RCC 7860 (cell line): ENCODE measurements around the gene ENPP1.
"Not testable (repeated sequence)": the region's sequence is repeated elsewhere in the genome, so short reads cannot be mapped to it uniquely, and the experiment has no call there.

Source experiments
- DNase-seq: peaks from one replicate; pipeline ENCODE4 v3.0.0-alpha.2; 2015; ENCODE audit warnings: low spot score
- FAIRE-seq: peaks from 2 replicates; lab custom pipeline; 2012; peaks lifted over from hg19 to GRCh38; lab: Jason Lieb, UNC

Gene ENPP1

DNA sequence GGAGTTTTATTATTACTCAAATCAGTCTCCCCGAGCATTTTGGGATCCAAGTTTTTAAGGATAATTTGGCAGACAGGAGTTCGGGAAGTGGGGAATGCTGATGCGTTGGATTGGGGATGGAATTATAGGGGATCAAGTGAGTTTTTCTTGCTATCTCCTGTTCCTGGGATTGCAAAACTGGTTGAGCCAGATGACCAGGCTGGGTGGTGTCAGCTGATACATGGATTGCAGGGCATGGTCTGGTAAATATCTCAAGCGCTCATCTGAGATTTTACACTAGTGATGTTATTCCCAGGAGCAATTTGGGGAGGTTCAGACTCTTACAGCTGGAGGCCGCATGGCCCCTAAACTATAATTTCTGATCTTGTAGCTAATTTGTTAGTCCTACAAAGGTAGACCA, 54.7 kb downstream of the ENPP1 start:
- FAIRE-seq = no peak
- no peak for DNase-seq

DNA sequence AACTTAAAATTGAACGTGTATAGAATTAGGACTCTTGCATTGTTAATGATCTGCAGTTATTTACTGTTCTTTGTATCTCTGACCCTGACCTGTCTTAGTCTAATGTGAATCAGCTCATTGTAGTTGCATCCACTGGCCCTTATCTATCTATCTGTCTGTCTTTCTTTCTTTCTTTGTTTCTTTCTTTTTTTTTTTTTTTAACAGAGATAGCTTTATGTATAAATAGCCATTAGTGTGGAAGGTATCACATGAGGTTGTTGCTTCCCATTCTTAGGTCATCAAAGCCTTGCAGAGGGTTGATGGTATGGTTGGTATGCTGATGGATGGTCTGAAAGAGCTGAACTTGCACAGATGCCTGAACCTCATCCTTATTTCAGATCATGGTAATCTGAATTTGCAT, 59.9 kb downstream of the ENPP1 start:
- no peak for DNase-seq
- FAIRE-seq = no peak

DNA sequence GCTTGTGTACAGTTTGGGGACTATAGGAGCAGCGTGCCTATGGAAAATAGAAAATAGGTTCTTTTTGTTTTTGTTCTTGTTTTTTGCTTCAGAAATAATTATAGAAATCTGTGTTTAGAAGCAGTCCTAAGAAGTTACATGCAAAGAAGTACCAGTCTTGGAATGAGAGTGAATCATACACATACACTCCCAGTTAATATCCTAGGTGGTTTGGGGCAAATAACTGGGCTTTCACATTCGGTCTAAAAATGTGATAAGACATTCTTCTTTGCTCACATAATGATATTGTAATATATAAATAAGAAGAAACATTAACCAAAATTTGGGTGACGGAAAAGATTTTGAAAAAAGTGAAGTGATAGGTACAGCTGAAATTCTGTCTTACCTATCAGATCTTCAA, 61.0 kb downstream of the ENPP1 start:
- FAIRE-seq = peak; percentile 70
- peak; percentile 30 for DNase-seq

DNA sequence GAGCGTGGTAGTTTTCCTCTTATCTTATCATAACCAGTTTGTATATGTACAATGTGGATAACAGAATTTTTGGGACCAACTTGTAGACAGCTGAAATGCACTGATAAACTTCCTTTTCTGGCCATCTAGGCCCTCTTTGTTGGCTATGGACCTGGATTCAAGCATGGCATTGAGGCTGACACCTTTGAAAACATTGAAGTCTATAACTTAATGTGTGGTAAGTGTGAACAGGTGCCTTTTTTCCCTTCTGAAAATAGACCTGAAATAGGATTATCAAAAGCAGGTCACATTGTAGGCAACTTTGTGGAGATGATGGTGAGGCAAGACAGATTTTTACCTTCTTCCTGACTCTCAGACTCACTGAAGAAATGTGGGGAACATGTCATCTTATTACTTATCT, 67.8 kb downstream of the ENPP1 start:
- DNase-seq (no peak), FAIRE-seq (no peak)

DNA sequence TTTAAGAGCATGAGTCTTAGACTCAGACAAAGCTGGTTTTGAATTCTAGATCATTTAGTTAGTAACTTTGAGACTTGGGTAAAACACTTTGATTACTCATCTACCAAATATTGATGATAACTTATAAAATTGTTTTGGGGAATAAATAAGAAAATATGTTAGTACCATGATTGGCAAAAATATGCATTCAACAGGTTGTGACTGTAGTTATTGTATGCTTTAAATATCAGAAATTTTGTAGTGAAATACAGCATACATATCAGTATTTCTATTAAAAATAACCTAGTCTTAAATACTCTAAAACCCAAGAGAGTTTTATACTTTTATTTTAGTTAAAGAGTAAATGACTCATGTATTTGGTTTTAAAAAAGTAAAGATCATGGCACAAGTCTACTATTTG, 68.7 kb downstream of the ENPP1 start:
- DNase-seq (no peak), FAIRE-seq (no peak)

DNA sequence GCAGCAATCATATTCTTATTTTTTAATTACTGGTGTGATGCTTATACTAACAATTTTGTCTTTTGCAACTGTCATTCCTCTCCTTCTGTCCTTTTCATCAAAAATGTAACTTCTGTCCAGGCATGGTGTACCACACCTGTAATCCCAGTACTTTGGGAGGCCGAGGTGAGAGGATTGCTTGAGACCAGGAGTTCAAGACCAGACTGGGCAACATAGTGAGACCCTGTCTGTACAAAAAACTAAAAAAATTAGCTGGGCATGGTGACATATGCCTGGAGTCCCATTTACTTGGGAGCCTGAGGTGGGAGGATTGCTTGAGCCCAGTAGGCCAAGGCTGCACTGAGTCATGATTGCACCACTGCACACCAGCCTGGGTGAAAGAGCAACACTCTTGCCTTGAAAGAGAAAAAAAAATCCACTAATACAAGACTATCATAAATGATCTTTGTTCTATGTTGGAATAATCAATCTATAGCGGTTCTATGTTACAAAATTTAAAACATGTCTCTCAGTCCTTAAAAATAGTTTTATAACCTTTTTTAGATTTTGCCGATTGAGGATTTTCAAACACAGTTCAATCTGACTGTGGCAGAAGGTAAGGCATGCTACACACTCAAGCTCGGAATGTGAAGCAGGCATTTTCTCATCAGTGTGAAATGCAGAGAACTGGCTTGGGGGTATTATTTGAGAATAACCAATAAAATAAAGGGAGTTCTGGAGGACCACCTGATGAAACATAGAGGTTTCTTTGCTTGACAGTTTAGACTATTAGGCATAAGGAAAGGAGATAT, 70.4 kb downstream of the ENPP1 start:
- DNase-seq = no peak
- no peak for FAIRE-seq

DNA sequence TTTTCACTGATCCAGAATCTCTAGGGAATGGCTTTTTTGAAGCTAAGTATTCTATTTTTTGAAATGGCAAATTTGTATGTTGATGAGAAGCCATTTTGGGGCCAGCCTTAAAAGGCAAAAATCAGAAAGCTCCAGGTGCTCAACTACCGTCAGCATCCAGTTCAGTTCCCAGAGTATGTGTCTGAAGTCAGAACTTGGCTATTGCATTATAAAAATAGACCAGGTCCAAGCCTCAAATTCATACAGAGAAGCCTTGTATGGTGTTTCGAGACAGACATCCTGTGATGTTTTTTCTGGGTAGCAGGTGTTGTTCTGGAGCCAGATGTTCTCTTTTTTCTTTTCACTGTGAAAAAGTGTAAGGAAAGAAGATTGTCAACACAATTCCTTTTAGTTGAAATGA, 75.2 kb downstream of the ENPP1 start:
- FAIRE-seq = no peak
- DNase-seq = no peak

DNA sequence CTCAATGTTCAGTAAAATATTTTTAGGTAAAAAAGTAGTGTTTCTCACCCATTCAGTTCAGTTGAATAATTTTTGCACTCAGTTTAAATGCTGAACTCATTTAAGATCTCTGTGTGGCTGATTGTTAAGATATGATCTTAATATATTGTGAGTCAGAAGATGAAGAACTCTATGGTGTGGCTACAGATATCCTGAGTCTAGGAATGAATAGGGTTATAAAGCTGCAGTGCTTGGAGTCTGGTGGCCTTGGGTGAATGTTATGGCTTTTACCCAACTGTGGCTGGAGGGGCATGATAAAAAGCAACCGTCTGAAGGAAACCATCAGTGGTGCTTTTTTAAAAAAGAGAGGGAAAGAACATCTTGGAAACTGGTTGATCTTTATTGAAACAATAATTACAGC, 77.4 kb downstream of the ENPP1 start:
- FAIRE-seq (no peak), DNase-seq (no peak)

DNA sequence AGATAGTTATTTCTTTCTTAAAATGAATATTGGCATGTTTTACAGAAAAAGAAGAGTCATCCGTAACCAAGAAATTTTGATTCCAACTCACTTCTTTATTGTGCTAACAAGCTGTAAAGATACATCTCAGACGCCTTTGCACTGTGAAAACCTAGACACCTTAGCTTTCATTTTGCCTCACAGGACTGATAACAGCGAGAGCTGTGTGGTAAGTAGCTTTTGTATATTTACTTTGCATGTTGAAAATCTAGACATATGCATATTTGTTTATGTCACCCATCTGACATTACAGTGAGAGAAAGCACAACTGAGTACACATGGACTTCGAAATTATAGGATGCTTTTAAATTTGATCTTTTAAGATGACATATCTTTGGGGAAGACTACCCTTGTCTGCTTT, 78.7 kb downstream of the ENPP1 start:
- FAIRE-seq (no peak), DNase-seq (no peak)

DNA sequence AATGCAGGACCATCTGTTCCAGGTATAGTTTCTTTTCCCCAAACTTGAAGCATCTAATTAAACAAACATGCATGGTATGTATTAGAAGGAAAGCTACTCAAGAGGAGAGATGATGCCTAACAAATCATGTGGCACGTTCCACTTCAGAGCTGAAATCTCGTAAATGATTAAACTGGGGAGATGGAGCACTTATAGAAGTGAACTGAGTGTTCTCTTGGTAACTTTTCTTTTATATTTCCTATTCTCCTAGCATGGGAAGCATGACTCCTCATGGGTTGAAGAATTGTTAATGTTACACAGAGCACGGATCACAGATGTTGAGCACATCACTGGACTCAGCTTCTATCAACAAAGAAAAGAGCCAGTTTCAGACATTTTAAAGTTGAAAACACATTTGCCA, 82.3 kb downstream of the ENPP1 start:
- FAIRE-seq = no peak
- DNase-seq = no peak

DNA sequence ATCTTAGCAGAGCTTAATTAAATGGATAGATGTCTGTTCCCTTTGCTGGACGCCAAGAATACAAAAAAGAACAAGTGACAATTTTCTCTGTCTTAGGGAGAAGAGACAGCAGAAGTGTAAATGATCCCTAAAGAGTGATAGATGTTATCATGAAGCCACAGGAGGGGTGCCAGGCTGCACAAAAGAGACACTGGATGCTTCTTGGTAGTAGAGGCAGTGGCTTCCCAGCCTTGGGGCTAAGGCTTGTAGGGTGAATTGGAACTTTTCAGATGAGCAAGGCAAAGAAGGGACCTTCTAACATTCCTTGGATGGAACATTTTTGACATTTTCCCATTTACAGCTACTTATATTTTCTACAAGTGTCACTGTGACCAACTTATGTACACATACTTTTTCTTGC, 85.4 kb downstream of the ENPP1 start:
- DNase-seq (no peak), FAIRE-seq (no peak)

DNA sequence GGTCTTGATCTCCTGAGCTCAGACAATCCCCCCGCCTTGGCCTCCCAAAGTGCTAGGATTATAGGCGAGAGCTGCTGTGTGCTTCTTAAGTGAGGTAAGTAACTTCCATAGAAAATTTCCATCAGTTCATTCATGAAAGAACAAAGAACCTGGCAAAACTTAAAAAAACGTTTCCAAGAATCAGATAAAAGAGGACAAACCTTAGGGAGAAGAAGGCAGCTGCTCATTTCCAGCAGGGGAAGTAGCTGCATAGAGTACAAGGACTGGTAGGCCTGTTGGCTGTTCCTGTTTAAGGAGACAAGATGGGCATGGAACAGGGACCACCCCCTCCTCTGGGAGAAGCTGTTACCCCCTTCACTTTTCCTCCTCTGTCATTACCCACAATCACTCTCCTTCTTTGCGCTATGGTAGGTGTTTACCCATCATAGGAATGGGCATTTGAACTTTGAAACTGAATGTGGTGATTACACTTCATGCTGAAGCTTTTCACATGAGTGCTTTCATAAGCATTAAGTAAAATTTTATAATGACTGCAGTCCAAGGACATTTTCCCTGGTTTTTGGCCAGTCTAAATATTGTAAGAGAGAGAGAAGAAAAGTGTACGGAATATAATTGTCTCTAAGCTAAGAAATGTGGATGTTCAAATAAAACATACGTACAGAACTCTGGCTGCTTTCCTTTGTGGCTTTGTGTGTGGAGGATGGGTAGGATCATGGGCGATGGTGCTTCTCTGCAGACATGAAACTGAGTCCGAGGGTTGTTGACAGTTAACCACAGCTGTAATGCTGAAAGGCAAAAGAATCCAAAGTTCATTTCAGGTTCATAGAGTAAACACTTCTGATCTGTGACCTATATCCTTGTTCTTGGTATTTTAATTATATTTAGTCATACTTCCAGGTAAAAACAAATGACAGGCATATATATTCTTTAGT, 86.9 kb downstream of the ENPP1 start:
- peak; percentile 6 for DNase-seq

DNA sequence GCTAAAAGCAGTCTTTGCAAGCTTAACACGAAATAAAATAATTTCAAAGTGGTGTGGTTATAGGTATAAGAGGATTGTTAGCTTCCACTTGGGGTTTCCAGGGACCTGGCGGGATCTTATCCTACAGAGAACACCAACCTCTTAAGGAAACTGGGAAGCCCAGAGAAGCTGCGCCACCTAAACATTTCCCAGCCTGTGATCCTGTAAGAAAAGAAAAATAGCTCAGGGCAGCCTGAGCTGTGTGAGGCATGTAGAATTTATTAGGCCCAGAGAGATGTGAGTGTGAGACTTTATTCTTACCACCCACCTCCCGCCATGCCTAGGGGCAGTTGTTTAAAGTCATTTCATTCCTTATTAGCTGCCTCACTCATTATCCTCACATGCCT, 89.2 kb downstream of the ENPP1 start:
- DNase-seq (no peak), FAIRE-seq (no peak)

More for the DNA sequence above, 86.9 kb downstream of the ENPP1 start:
- FAIRE-seq = no peak

DNA sequence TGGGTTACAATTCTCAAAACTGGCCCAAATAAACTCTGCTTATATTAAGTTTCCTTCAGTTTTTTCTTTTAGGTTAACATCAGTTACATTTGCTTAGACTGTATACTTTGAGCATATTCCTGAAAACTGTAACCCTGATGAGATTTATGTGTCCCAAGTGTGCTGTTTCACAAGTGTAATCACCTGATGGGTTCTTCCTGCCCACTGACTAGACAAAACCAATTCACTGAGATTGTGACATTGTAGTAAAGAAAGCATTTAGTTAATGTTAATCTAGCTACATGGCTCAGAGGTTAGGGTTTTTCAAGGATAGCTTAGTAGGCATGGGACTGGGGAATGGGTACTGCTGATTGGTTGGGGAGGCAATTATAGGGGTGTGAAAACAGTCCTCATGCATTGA, 89.8 kb downstream of the ENPP1 start:
- FAIRE-seq (no peak), DNase-seq (no peak)

DNA sequence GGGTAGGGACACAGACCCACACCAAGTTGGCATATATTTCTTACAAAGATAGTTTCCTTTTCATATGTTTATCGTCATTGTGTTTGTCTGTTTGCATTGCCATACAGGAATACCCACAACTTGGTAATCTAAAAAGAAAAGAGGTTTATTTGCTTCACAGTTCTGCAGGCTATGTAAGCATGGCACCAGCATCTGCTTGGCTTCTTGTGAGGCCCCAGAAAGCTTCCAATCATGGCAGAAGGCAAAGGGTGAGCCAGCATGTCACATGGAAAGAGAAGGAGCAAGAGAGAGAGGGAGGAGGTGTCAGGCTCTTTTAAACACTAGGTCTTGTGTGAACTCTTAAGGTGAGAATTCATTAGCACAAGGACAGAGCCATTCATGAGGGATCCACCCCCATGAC, 90.9 kb downstream of the ENPP1 start:
- DNase-seq (no peak), FAIRE-seq (no peak)

DNA sequence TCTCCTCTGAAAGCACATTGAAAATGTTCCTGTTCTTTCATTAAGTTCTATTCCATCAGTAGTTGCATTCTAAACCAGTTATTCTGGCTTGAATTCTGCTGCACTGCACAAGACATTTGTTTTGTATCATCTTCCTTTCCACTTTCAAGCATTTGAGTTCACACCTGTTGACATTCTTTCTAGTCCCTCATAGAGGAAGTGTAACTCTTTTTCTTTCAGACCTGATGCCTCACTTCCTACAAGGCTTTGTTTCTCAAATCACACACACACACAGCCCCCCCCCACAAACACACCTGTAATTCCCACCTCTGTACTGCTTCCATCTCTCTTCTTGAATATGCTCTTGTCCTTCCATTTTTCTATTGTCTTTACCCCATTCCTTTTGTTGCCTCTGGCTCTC, 92.4 kb downstream of the ENPP1 start:
- FAIRE-seq (no peak), DNase-seq (no peak)

DNA sequence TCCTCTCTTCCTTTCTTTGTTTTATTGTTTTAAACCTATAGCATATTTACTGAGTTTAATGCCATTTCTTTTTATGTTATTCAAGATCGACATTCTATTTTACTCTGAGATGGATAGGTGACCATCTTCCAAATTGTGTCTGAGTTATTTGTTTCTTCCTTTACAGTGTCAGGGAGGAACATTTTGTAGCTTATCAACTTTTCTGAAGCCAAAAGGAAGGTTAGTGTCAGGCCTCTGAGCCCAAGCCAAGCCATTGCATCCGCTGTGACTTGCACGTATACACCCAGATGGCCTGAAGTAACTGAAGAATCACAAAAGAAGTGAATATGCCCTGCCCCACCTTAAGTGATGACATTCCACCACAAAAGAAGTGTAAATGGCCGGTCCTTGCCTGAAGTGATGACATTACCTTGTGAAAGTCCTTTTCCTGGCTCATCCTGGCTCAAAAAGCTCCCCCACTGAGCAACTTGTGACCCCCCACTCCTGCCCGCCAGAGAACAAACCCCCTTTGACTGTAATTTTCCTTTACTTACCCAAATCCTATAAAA, 93.6 kb downstream of the ENPP1 start:
- not testable (repeated sequence) for DNase-seq, FAIRE-seq

DNA sequence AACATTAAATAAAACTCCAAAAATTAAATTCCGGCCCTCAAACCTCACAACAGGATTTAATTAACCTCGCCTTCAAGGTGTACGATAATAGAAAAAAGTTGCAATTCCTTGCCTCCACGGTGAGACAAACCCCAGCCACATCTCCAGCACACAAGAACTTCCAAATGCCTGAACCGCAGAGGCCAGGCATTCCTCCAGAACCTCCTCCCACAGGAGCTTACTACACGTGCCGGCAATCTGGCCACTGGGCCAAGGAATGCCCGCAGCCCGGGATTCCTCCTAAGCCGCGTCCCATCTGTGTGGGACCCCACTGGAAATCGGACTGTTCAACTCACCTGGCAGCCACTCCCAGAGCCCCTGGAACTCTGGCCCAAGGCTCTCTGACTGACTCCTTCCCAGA, 95.9 kb downstream of the ENPP1 start:
- FAIRE-seq, DNase-seq: not testable (repeated sequence)

DNA sequence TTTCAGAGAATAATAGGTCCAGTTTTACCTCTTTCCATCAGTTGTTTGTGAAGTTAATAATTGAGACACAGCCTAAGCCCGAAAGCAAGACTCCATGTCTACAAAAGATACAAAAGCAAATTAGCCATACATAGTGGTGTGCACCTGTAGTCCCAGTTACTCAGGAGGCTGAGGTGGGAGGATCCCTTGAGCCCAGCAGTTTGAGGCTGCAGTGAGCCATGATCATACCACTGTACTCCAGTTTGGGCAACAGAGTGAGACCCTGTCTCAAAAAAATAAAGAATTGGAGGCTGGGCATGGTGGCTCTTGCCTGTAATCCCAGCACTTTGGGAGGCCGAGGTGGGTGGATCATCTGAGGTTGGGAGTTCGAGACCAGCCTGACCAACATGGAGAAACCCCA, 101.0 kb downstream of the ENPP1 start:
- not testable (repeated sequence) for FAIRE-seq

DNA sequence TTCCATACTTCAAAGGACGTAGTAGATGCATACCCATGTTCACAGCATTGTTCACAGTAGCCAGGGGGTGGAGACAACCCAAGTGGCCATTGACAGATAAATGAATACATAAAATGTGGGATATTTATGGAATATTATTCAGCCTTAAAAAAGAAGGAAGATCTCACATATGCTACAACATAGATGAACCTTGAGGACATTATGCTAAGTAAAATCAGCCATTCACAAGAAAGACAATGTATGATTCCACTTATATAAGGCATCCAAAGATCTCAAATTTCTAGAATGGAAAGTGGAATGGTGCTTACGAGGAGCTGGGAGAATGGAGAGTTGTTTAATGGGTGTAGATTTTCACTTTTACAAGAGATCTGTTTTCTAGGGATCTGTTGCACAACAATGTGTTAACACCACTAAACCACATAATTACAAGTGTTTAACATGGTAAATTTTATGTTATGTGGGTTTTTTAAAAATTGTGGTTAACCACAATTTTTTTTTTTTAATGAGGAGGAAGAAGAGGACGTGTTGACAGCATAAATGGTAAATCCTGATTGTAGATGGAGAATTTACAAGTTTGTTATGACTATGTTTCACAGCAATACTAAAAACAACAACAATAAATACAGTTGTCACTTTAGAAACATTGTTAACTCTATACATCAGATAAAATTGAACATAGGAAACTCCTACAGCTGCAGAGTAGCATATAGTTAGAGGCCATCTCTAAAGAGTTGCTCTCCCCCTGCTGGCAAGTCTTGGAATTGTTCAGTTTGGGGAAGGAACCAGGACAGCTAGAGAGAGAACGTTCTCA, 101.8 kb downstream of the ENPP1 start:
- FAIRE-seq (peak; percentile 51), DNase-seq (peak; percentile 56)

More for the DNA sequence above, 101.0 kb downstream of the ENPP1 start:
- not testable (repeated sequence) for DNase-seq

DNA sequence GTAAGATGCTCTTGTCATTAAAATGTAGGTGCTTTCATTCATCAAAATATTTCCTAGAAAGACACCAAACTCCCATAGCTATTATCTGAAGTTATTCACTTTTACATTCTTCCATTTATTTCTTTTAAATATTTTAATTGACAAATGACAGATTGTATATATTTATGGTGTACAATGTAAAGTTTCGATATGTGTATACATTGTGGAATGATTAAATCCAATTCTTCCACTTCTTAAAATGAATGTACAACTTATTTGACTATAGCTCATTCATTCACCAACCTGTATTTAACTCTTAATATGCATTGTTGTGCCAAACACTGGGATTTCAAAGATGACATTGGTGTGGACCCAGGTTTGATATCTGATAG, 102.4 kb downstream of the ENPP1 start:
- DNase-seq (no peak), FAIRE-seq (no peak)
